Keratinocyte (primary cell): ENCODE results near the gene VIT. TPM values are rescaled to one million over a fixed set of nuclear protein-coding genes. Genes with fewer than 3 reads are reported as not detected.

Experiments used
- DNase-seq: peaks from one replicate; pipeline ENCODE4 v3.0.0-alpha.2; 2011; ENCODE audit warnings: low read depth, missing footprints, low spot score
- FAIRE-seq: peaks from 2 replicates; lab custom pipeline; 2011; peaks lifted over from hg19 to GRCh38; lab: Jason Lieb, UNC
- H2AFZ ChIP-seq: 2 replicates; pipeline ENCODE4 v1.6.0; 2012; ENCODE audit warnings: low read length, control low read depth, inconsistent platforms; ENCODE audit not compliant: control insufficient read depth
- H3K27ac ChIP-seq: 2 replicates; pipeline ENCODE4 v1.5.1; 2011; ENCODE audit warnings: low read length; ENCODE audit not compliant: control insufficient read depth, insufficient read depth
- H3K27me3 ChIP-seq: 3 replicates; pipeline ENCODE4 v1.6.0; 2011; ENCODE audit warnings: low read length; ENCODE audit not compliant: control insufficient read depth, insufficient read depth; ENCODE audit errors: extremely low read depth
- H3K36me3 ChIP-seq, 2 experiments: 2 replicates in 1 of 2; 3 replicates in 1 of 2; pipeline ENCODE4 v1.5.1; 2011; ENCODE audit warnings: low read length in 2 of 2, mild to moderate bottlenecking in 1 of 2; ENCODE audit not compliant: control insufficient read depth in 2 of 2, insufficient read depth in 2 of 2; ENCODE audit errors: extremely low read depth in 1 of 2
- H3K4me1 ChIP-seq: 3 replicates; pipeline ENCODE4 v1.5.1; 2011; ENCODE audit warnings: low read length; ENCODE audit not compliant: control insufficient read depth, insufficient read depth; ENCODE audit errors: extremely low read depth
- H3K4me2 ChIP-seq: 3 replicates; pipeline ENCODE4 v1.6.0; 2011; ENCODE audit warnings: low read depth, low read length; ENCODE audit not compliant: control insufficient read depth, insufficient read depth; ENCODE audit errors: extremely low read depth
- H3K4me3 ChIP-seq, 3 experiments: fragments of 200-600 bp in 1 of 3; sonication (generic) in 1 of 3; 2 replicates in 2 of 3; 3 replicates in 1 of 3; pipeline ENCODE4 v1.5.1; 2011 to 2016; ENCODE audit warnings: low read length in 3 of 3, mild to moderate bottlenecking in 3 of 3, control low read depth in 2 of 3, inconsistent platforms in 1 of 3, low read depth in 1 of 3, mixed read lengths in 1 of 3, mixed run types in 1 of 3, moderate library complexity in 1 of 3; ENCODE audit not compliant: control insufficient read depth in 2 of 3, insufficient read depth in 2 of 3; ENCODE audit errors: extremely low read depth in 1 of 3
- H3K79me2 ChIP-seq: 2 replicates; pipeline ENCODE4 v1.6.0; 2012; ENCODE audit warnings: low read length; ENCODE audit not compliant: control insufficient read depth, insufficient read depth
- H3K9ac ChIP-seq: 3 replicates; pipeline ENCODE4 v1.6.0; 2011; ENCODE audit warnings: low read length; ENCODE audit not compliant: control insufficient read depth, insufficient read depth; ENCODE audit errors: extremely low read depth
- H3K9me1 ChIP-seq: 3 replicates; pipeline ENCODE4 v1.6.0; 2011; ENCODE audit warnings: low read length; ENCODE audit not compliant: control insufficient read depth, insufficient read depth; ENCODE audit errors: extremely low read depth
- H3K9me3 ChIP-seq: 2 replicates; pipeline ENCODE4 v1.5.1; 2012; ENCODE audit warnings: low read depth, low read length; ENCODE audit not compliant: control insufficient read depth
- H4K20me1 ChIP-seq: 3 replicates; pipeline ENCODE4 v1.6.0; 2011; ENCODE audit warnings: low read length; ENCODE audit not compliant: control insufficient read depth, insufficient read depth; ENCODE audit errors: extremely low read depth
- CTCF ChIP-seq, 3 experiments: IDR thresholded peaks in 1 of 3; conservative IDR thresholded peaks in 1 of 3; optimal IDR thresholded peaks in 1 of 3; 2 replicates in 2 of 3; 3 replicates in 1 of 3; pipeline versions ENCODE3 to v1.5.1; 2011; ENCODE audit warnings: low read length in 3 of 3, mild to moderate bottlenecking in 3 of 3, moderate library complexity in 2 of 3, control low read depth in 1 of 3, inconsistent platforms in 1 of 3; ENCODE audit not compliant: insufficient read depth in 2 of 3; ENCODE audit errors: extremely low read depth in 1 of 3
- EZH2 ChIP-seq: IDR thresholded peaks from one replicate; pipeline ENCODE4 v1.6.1; 2012; ENCODE audit warnings: inconsistent platforms, mild to moderate bottlenecking, low read length, moderate library complexity
- dilution Hi-C: fragments of 300-500 bp; cut with MboI; formaldehyde crosslinking; loops from one replicate; pipeline ENCODE4 v1.7.0; 2020; ENCODE audit warnings: low sequenced_read_pairs; ENCODE audit not compliant: extremely low pct_ligation_motif_present
- polyA plus RNA-seq, 5 experiments: library from polyadenylated mRNA; depleted of rRNA in 3 of 5; stranded (reverse) in 3 of 5; stranded (forward) in 1 of 5; unstranded in 1 of 5; fragments of >200 nt; gene quantifications; 1 replicate in 1 of 5; 2 replicates in 3 of 5; 3 replicates in 1 of 5; pipeline versions ENCODE4 v1.2.1 to v1.2.3, GENCODE V29; 2011 to 2012; ENCODE audit warnings: missing spikeins in 2 of 5, low read depth in 1 of 5, low replicate concordance in 1 of 5

The VIT gene
- polyA plus RNA-seq, 1 donor (not counting 4 experiments of a cell fraction or from before 2014, with no cell fraction given), result 0.79 TPM

GRCh38 chr2:36664696-36665076, 31.8 kb upstream of the VIT start:
- Histone ChIP-seq H3K36me3 (no peaks in the 10 kb centered on the region), H3K27me3 (no peaks in the 10 kb centered on the region), H3K4me2 (no peak overlapping the region), H4K20me1 (no peaks in the 10 kb centered on the region), H3K4me1 (no peaks in the 10 kb centered on the region), H3K4me3 (no peak overlapping the region), H2AFZ (no peak overlapping the region), H3K9me3 (no peaks in the 10 kb centered on the region), H3K79me2 (no peaks in the 10 kb centered on the region), H3K9me1 (no peaks in the 10 kb centered on the region), H3K27ac (no peak overlapping the region), H3K9ac (no peak overlapping the region)
- FAIRE-seq, result peak; percentile 20
- dilution Hi-C loops, result no loop called here
- no peak for DNase-seq
- TF ChIP-seq EZH2 (no peak), CTCF (optimal IDR thresholded peaks at IDR 0.05 in 1 of 3, IDR thresholded peaks at IDR 0.05 in 1 of 3, conservative IDR thresholded peaks at IDR 0.05 in 1 of 3; ENCODE audit: extremely low read depth in 1 of 3, insufficient read depth in 2 of 3, low read length in 3 of 3) (no peak)

GRCh38 chr2:36667931-36668330, 28.6 kb upstream of the VIT start:
- Histone ChIP-seq H3K79me2 (no peaks in the 10 kb centered on the region), H3K36me3 (no peaks in the 10 kb centered on the region), H4K20me1 (no peaks in the 10 kb centered on the region), H3K9me3 (no peaks in the 10 kb centered on the region), H3K27ac (no peak overlapping the region), H3K4me3 (no peak overlapping the region), H3K9me1 (no peaks in the 10 kb centered on the region), H2AFZ (no peak overlapping the region), H3K4me2 (no peak overlapping the region), H3K27me3 (no peaks in the 10 kb centered on the region), H3K9ac (no peak overlapping the region), H3K4me1 (no peaks in the 10 kb centered on the region)
- TF ChIP-seq CTCF (optimal IDR thresholded peaks at IDR 0.05 in 1 of 3, IDR thresholded peaks at IDR 0.05 in 1 of 3, conservative IDR thresholded peaks at IDR 0.05 in 1 of 3; ENCODE audit: extremely low read depth in 1 of 3, insufficient read depth in 2 of 3, low read length in 3 of 3) (no peak), EZH2 (no peak)
- dilution Hi-C loops, result no loop called here
- DNase-seq (no peak), FAIRE-seq (no peak)
